ENCODE results near the gene RNLS.

RNLS gene

GRCh38 chr10:88232029-88232895, 350.9 kb downstream of the RNLS start (continued):
- no peak for TF ChIP-seq ZNF473 (tag by site-specific recombination; IDR thresholded peaks at IDR 0.05)
- TF ChIP-seq SCRT1 (tag by site-specific recombination; IDR thresholded peaks at IDR 0.05; ENCODE audit: borderline replicate concordance): no peak
- TF ChIP-seq WT1 (tag by site-specific recombination; IDR thresholded peaks at IDR 0.05): no peak
- no peak for TF ChIP-seq ZNF548 (tag by site-specific recombination; IDR thresholded peaks at IDR 0.05)
- no peak for TF ChIP-seq ZFHX2 (tag by site-specific recombination; conservative IDR thresholded peaks at IDR 0.05)
- no peak for TF ChIP-seq ZNF175 (tag by site-specific recombination; IDR thresholded peaks at IDR 0.05)

- Histone ChIP-seq H3K27ac (ENCODE audit: extremely low read depth, low read depth, low read length) (no peak overlapping the region), H3K36me3 (ENCODE audit: control insufficient read depth in 2 of 2, insufficient read depth in 1 of 2, low read length in 2 of 2) (no peaks in the 10 kb centered on the region), H3K4me3 (ENCODE audit: low read depth, low read length) (no peak overlapping the region), H3K9me3 (ENCODE audit: control insufficient read depth, insufficient read depth, low read depth, low read length) (no peaks in the 10 kb centered on the region), H3K4me1 (ENCODE audit: control insufficient read depth, insufficient read depth, low read length) (peaks cover 4% of the 10 kb centered on the region)
- CTCF ChIA-PET: interaction anchor here (0.6 kb wide), 2 partner anchors 13 to 24 kb away, joined by 5 to 7 read pairs; no protein-coding TSS in a partner anchor
- TF ChIP-seq KLF17 (tag by site-specific recombination; IDR thresholded peaks at IDR 0.05) (no peak), ZNF433 (tag by site-specific recombination; IDR thresholded peaks at IDR 0.05; ENCODE audit: low read depth) (no peak), IKZF3 (tag by site-specific recombination; IDR thresholded peaks at IDR 0.05) (no peak), ZNF175 (tag by site-specific recombination; IDR thresholded peaks at IDR 0.05) (no peak), GLIS1 (tag by site-specific recombination; IDR thresholded peaks at IDR 0.05) (no peak), SALL2 (tag by site-specific recombination; IDR thresholded peaks at IDR 0.05; ENCODE audit: borderline replicate concordance) (no peak), ZNF843 (tag by site-specific recombination; IDR thresholded peaks at IDR 0.05) (no peak), ZNF112 (tag by site-specific recombination; IDR thresholded peaks at IDR 0.05) (no peak), KLF10 (tag by site-specific recombination; IDR thresholded peaks at IDR 0.05) (no peak)
- TF ChIP-seq, protein P1, sequence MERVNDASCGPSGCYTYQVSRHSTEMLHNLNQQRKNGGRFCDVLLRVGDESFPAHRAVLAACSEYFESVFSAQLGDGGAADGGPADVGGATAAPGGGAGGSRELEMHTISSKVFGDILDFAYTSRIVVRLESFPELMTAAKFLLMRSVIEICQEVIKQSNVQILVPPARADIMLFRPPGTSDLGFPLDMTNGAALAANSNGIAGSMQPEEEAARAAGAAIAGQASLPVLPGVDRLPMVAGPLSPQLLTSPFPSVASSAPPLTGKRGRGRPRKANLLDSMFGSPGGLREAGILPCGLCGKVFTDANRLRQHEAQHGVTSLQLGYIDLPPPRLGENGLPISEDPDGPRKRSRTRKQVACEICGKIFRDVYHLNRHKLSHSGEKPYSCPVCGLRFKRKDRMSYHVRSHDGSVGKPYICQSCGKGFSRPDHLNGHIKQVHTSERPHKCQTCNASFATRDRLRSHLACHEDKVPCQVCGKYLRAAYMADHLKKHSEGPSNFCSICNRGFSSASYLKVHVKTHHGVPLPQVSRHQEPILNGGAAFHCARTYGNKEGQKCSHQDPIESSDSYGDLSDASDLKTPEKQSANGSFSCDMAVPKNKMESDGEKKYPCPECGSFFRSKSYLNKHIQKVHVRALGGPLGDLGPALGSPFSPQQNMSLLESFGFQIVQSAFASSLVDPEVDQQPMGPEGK (tag by site-specific recombination; IDR thresholded peaks at IDR 0.05): no peak
- TF ChIP-seq, protein P2, sequence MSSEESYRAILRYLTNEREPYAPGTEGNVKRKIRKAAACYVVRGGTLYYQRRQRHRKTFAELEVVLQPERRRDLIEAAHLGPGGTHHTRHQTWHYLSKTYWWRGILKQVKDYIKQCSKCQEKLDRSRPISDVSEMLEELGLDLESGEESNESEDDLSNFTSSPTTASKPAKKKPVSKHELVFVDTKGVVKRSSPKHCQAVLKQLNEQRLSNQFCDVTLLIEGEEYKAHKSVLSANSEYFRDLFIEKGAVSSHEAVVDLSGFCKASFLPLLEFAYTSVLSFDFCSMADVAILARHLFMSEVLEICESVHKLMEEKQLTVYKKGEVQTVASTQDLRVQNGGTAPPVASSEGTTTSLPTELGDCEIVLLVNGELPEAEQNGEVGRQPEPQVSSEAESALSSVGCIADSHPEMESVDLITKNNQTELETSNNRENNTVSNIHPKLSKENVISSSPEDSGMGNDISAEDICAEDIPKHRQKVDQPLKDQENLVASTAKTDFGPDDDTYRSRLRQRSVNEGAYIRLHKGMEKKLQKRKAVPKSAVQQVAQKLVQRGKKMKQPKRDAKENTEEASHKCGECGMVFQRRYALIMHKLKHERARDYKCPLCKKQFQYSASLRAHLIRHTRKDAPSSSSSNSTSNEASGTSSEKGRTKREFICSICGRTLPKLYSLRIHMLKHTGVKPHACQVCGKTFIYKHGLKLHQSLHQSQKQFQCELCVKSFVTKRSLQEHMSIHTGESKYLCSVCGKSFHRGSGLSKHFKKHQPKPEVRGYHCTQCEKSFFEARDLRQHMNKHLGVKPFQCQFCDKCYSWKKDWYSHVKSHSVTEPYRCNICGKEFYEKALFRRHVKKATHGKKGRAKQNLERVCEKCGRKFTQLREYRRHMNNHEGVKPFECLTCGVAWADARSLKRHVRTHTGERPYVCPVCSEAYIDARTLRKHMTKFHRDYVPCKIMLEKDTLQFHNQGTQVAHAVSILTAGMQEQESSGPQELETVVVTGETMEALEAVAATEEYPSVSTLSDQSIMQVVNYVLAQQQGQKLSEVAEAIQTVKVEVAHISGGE (tag by site-specific recombination; conservative IDR thresholded peaks at IDR 0.05; ENCODE audit: low read depth): no peak
- TF ChIP-seq, protein P3, sequence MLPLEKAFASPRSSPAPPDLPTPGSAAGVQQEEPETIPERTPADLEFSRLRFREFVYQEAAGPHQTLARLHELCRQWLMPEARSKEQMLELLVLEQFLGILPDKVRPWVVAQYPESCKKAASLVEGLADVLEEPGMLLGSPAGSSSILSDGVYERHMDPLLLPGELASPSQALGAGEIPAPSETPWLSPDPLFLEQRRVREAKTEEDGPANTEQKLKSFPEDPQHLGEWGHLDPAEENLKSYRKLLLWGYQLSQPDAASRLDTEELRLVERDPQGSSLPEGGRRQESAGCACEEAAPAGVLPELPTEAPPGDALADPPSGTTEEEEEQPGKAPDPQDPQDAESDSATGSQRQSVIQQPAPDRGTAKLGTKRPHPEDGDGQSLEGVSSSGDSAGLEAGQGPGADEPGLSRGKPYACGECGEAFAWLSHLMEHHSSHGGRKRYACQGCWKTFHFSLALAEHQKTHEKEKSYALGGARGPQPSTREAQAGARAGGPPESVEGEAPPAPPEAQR (tag by site-specific recombination; IDR thresholded peaks at IDR 0.05): no peak
- POLR2A ChIA-PET: no interaction called here
These were observed 352.9 kb downstream of the RNLS start for GRCh38 chr10:88230251-88230650.
